Measurements from ENCODE around the gene ZFP90.

The ZFP90 gene

DNA sequence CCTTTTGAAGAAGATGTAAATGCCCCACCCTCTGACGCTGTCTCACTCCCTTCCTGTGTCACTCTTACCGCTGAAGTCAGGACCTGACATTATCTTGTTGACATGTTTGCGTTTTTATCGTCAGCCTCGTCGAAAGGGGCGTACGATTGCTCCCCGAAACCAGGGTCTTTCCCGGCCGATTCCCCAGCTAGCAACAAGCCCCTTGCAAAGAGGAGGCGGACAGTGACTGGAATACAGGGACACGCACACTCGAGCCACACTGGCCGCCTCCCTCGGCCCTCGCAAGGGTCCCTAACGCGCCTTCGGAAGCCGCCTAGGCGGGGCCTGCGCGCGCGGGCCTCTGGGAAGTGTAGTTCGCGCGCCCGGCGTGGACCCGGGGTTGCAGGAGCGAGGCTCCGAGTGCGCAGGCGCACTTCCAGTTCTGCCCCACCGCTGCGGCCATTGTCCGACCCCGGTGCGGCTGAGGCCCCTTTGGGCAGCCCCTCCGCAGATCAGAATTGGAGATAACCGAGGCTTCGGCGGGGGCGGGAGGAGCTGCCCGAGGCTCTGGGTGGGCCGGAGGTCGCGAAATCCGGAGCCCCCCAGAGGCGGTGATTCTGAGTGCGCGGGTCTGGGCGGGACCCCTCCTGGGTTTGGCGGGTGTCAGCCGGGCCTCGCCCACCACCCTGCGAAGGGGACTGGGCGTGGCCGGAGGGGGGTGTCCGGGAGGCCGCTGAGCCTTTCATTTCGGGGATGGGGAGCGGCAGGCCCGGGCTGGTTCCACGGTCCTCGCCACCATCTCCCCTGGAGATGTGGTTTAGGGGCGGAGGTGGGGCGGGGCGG, at the start of gene ZFP90:
ZFP90 (plus strand) TSS at position 412 of the 822 bp plus-strand sequence. CDS start 502 bp downstream, outside the sequence.
- peak; percentile 79 for DNase-seq (ENCODE audit: low read depth)
- TF ChIP-seq, protein P1, sequence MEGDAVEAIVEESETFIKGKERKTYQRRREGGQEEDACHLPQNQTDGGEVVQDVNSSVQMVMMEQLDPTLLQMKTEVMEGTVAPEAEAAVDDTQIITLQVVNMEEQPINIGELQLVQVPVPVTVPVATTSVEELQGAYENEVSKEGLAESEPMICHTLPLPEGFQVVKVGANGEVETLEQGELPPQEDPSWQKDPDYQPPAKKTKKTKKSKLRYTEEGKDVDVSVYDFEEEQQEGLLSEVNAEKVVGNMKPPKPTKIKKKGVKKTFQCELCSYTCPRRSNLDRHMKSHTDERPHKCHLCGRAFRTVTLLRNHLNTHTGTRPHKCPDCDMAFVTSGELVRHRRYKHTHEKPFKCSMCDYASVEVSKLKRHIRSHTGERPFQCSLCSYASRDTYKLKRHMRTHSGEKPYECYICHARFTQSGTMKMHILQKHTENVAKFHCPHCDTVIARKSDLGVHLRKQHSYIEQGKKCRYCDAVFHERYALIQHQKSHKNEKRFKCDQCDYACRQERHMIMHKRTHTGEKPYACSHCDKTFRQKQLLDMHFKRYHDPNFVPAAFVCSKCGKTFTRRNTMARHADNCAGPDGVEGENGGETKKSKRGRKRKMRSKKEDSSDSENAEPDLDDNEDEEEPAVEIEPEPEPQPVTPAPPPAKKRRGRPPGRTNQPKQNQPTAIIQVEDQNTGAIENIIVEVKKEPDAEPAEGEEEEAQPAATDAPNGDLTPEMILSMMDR (conservative IDR thresholded peaks at IDR 0.05; ENCODE audit: low read length): no peak
- H3K4me3 ChIP-seq (ENCODE audit: low read length): peak within 1 kb of the TSS; percentile 78

DNA sequence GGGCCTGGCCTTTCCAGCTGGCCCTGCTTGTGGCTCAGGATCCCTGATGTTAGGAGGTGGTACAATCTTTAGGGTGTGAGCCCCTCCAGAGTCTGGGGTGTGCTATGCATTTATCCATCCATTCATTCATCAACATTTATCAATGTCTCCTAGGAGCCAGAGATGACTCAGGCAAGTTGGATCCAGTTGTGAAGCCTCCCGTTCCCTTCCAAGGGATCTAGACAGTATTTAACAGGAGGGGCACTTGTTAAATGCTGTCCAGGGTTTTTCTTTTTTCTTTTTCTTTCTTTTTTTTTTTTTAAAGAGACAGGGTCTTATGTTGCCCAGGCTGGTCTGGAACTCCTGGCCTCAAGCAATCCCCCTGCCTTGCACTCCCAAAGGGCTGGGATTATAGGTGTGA, 48.7 kb upstream of the ZFP90 start:
- TF ChIP-seq, protein P1 (conservative IDR thresholded peaks at IDR 0.05; ENCODE audit: low read length): no peak
- no peak for DNase-seq (ENCODE audit: low read depth)
- no peak overlapping the region for H3K4me3 ChIP-seq (ENCODE audit: low read length)

DNA sequence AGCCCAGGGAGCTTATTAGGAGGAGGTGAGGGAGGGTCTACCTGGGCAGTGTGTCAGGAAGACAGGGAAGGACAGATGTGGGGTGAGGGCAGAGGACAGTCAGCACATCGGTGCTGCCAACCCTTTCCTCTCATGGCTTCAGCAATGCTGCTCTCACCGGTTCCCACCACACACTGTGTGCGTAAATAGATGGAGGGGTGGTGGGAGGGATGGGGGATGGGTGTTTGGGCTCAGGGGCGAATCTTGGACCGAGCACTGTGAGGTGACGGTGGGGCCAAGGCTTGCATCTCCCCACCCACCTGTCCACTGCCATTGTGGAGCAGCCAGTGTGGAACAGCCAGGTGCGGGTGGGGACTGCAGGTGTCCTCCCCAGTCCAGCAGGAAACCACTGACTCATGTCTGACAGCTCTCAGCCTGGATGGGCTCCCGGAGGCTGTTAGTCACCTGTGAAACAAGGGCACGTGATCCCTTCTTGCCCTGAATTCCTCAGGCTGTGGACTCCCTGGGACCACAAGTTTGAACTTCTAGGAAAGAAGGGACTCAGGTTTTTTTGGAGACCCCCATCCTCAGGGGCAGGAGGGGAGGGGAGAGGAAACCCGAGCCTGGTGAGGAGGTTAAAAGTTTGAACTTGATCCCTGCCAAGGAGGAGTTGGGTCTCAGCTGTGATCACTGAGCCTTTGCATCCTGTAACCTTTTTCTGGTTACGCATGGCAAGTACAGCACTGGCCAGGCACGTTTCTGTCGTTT, 48.1 kb upstream of the ZFP90 start:
- DNase-seq (ENCODE audit: low read depth): peak; percentile 18
- H3K4me3 ChIP-seq (ENCODE audit: low read length): no peak overlapping the region
- TF ChIP-seq, protein P1 (conservative IDR thresholded peaks at IDR 0.05; ENCODE audit: low read length): no peak

DNA sequence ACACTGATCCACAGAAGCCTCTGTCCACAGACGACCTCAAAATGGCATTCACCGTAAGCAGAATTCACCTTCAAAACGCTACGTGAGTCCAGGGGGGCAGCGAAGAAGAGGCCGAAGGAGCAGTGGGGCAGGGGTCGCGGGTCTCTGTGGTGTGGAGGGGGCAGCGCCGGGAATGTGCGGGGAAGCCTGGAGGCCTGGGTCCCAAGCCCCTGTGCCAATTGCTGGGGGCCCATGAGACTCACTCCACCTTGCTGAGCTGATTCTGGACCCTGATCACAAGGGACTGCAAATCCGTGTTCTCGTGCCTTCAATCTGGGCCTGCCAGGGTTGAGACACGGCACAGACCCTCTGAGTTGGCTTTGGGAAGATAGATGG, 47.5 kb upstream of the ZFP90 start:
- no peak for DNase-seq (ENCODE audit: low read depth)
- no peak overlapping the region for H3K4me3 ChIP-seq (ENCODE audit: low read length)
- TF ChIP-seq, protein P1 (conservative IDR thresholded peaks at IDR 0.05; ENCODE audit: low read length): no peak

DNA sequence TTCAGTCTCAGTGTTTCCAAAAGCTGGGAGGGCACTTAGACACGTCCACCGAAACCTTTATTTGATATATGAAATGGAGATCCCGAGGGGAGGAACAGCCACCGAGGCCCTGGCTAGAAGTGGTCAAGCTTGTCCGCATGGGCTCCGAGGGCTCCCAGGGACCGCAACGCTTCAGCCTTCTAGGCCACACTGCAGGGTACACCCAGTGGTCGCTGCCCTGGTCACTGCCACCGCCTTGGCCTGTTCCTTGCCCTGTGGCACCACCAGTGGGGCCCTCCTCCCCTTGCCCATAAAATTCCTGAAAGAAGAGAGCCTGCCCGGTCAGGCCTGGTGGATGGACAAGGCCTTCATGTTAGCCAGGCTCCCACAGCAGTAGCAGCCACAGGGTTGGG, 46.9 kb upstream of the ZFP90 start:
- no peak overlapping the region for H3K4me3 ChIP-seq (ENCODE audit: low read length)
- TF ChIP-seq, protein P1 (conservative IDR thresholded peaks at IDR 0.05; ENCODE audit: low read length): no peak
- DNase-seq (ENCODE audit: low read depth): no peak

DNA sequence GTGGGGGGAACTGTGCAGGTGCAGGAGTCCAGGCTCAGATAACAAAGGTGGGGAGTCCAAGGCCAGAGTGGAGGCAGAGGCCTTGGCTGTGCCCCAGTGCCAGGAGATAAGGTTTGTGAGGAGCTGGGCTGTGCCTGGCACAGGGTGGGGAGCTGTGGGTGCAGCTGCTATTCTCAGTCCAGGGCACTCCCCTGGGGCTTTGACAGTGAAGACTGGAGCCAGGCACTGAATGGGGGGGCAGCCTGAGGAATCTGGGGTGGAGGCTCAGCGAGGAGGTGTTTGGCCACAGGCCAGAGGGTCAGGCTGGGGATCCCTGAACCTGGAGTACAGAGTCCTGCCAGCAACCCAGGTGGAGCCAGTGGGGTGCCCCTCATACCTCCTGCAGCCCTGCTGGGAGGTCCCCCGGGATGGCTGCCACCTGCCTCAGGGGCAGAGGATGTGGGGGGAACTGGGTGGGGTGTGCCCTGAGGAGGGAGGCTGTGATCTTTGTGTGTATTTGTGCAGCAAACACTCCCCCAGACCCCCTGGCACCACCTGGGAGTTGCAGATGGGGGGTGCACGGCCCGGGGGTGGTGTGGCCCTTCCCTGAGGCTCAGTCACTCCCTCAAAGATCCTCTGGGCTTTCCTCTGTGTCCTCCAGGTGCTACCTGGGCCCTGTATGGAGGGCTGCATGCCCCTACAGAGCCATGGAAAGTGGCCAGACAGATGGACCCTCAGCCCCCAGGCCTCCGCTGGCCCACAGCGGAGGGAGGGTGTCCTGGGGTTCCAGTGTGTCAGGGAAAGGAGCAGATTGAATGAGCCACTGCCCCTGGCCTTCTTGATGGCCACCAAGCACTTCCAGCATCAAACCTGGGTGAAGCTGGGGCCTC, 46.3 kb upstream of the ZFP90 start:
- no peak for DNase-seq (ENCODE audit: low read depth)
- H3K4me3 ChIP-seq (ENCODE audit: low read length): no peak overlapping the region
- TF ChIP-seq, protein P1 (conservative IDR thresholded peaks at IDR 0.05; ENCODE audit: low read length): no peak
